ENCODE measurements around the gene IFITM10. TPM values are rescaled to one million over a fixed set of nuclear protein-coding genes. Genes with fewer than 3 reads are reported as not detected.

The IFITM10 gene
- total RNA-seq, 1 experiment from 2014 or later = 18.0 TPM

DNA sequence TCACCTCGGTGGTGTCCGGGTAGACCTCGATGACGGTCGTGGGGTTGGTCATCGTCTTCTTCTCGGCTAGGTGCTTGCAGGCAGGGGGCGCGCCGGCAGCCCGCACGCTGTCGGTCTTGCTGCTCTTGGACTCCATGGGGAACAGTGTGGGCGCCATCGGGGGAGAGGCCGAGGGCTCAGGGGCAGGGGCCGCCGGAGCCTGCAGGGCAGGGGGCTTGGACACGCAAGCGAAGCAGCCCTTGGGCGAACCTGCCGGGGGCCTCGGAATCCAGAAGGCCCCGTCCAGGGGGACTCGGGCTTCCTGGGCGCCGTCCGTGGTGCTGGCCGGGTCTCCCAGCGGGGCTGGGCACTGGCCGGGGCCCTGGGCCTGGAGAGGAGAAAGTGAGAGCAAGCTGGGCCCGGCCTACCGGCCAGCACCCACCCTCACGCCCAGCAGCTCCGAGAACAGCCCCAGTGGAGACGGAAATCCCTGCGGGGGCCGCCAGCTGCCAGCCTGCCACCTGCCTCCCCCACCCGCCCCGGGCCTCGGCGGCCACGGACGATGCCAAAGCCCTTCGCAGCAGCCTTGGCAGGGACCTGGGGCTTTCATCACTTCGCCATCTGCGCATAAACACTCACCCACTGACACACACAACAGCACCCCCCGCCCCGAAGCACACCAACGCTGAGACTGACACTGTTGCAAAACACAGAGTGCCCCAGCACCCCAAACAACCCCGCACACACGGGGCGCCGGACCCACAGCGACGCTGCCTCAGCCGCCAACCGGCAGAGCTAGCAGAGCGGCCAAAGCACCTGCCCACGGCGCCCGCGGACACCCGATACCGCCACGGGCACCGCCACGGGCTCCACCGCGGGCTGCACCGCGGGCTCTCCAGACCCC lies 2.4 kb downstream of the IFITM10 start:
- H3K36me3 ChIP-seq (ENCODE audit: control insufficient read depth, insufficient read depth, low read length) = no peaks in the 10 kb centered on the region
- POLR2A ChIA-PET = no interaction called here
- H3K27me3 ChIP-seq (ENCODE audit: control insufficient read depth, insufficient read depth, low read length) = no peaks in the 10 kb centered on the region
- TF ChIP-seq TCF7L2 (IDR thresholded peaks at IDR 0.05; ENCODE audit: low read depth, low read length) (no peak), REST (IDR thresholded peaks at IDR 0.05; ENCODE audit: insufficient read depth in 1 of 2, low read depth in 2 of 2, low read length in 1 of 2) (peak in 1 of 2 experiments; percentile 86; a peak in 2 of 4 replicates)
- H3K4me1 ChIP-seq (ENCODE audit: control insufficient read depth, insufficient read depth, low read length) = peaks cover 37% of the 10 kb centered on the region
- no TSS peak for BruUV-seq (replicated peaks)
- H3K4me3 ChIP-seq (ENCODE audit: low read depth in 2 of 2, low read length in 2 of 2) = peak overlapping the region; percentile 37 to 51
- ATAC-seq (no peak), DNase-seq (ENCODE audit: low read depth, low spot score) (no peak)
- CTCF ChIA-PET = no interaction called here
- in situ Hi-C loops (cut with HindIII; ENCODE audit: low pct_unique_long_range_greater_than_20kb, low sequenced_read_pairs) = no loop called here
- H3K27ac ChIP-seq (ENCODE audit: low read length) = no peak overlapping the region
- no peaks in the 10 kb centered on the region for H3K9me3 ChIP-seq (ENCODE audit: control insufficient read depth, insufficient read depth, low read depth, low read length)
- intact Hi-C loops (cut with micrococcal nuclease; ENCODE audit: unreplicated experiment) = no loop called here

- ChIA-PET CTCF (interaction anchor here (0.7 kb wide), 1 partner anchor 53 kb away, joined by 3 read pairs; no protein-coding TSS in a partner anchor), POLR2A (no interaction called here)
These were observed 3.2 kb downstream of the IFITM10 start for GRCh38 chr11:1746956-1747752.

More at GRCh38 chr11:1746956-1747752, 3.2 kb downstream of the IFITM10 start:
- Histone ChIP-seq H3K4me1 (ENCODE audit: control insufficient read depth, insufficient read depth, low read length) (peaks cover 29% of the 10 kb centered on the region), H3K9me3 (ENCODE audit: control insufficient read depth, insufficient read depth, low read depth, low read length) (no peaks in the 10 kb centered on the region), H3K36me3 (ENCODE audit: control insufficient read depth, insufficient read depth, low read length) (no peaks in the 10 kb centered on the region), H3K27ac (ENCODE audit: low read length) (no peak overlapping the region), H3K27me3 (ENCODE audit: control insufficient read depth, insufficient read depth, low read length) (no peaks in the 10 kb centered on the region), H3K4me3 (ENCODE audit: low read depth in 2 of 2, low read length in 2 of 2) (no peak overlapping the region)
- TF ChIP-seq POLR2AphosphoS5 (IDR thresholded peaks at IDR 0.05; ENCODE audit: low read depth, low read length) (no peak), REST (IDR thresholded peaks at IDR 0.05; ENCODE audit: insufficient read depth in 1 of 2, low read depth in 2 of 2, low read length in 1 of 2) (no peak), CTCF (IDR thresholded peaks at IDR 0.05) (no peak), SIN3A (IDR thresholded peaks at IDR 0.05; ENCODE audit: borderline replicate concordance, insufficient read depth, low read depth, low read length) (no peak), TCF7L2 (IDR thresholded peaks at IDR 0.05; ENCODE audit: low read depth, low read length) (no peak)
- no peak for ATAC-seq
- DNase-seq (ENCODE audit: low read depth, low spot score) = no peak
- in situ Hi-C loops (cut with HindIII; ENCODE audit: low pct_unique_long_range_greater_than_20kb, low sequenced_read_pairs) = no loop called here
- intact Hi-C loops (cut with micrococcal nuclease; ENCODE audit: unreplicated experiment) = no loop called here
- BruUV-seq (replicated peaks) = no TSS peak

All from Panc1 (cell line).